Hepatocyte (in vitro differentiated cells): ENCODE data around the gene GDA. TPM values are rescaled to one million over a fixed set of nuclear protein-coding genes. Genes with fewer than 3 reads are reported as not detected.

ENCODE experiments used
- DNase-seq: peaks from one replicate; pipeline ENCODE4 v3.0.0-alpha.2; 2016; ENCODE audit warnings: low spot score
- H2AFZ ChIP-seq: fragments of 200-600 bp; sonication (generic); 2 replicates; pipeline ENCODE4 v1.6.0; 2016; ENCODE audit warnings: antibody characterized with exemption, mild to moderate bottlenecking
- H3K27ac ChIP-seq: fragments of 200-600 bp; sonication (generic); 2 replicates; pipeline ENCODE4 v1.5.1; 2016; ENCODE audit warnings: mild to moderate bottlenecking
- H3K27me3 ChIP-seq: fragments of 200-600 bp; sonication (generic); 2 replicates; pipeline ENCODE4 v1.6.1; 2016
- H3K36me3 ChIP-seq: fragments of 200-600 bp; sonication (generic); replicated peaks from 2 replicates; pipeline ENCODE4 v1.5.1; 2016; ENCODE audit warnings: low read depth; ENCODE audit not compliant: insufficient read depth
- H3K4me1 ChIP-seq: fragments of 200-600 bp; sonication (generic); 2 replicates; pipeline ENCODE4 v1.5.1; 2016; ENCODE audit warnings: mild to moderate bottlenecking, moderate library complexity; ENCODE audit not compliant: insufficient read depth
- H3K4me2 ChIP-seq: fragments of 200-600 bp; sonication (generic); 2 replicates; pipeline ENCODE4 v1.6.0; 2016
- H3K4me3 ChIP-seq: fragments of 200-600 bp; sonication (generic); 2 replicates; pipeline ENCODE4 v1.5.1; 2016; ENCODE audit warnings: mild to moderate bottlenecking
- H3K79me2 ChIP-seq: fragments of 200-600 bp; sonication (generic); 2 replicates; pipeline ENCODE4 v1.6.0; 2017; ENCODE audit warnings: mild to moderate bottlenecking
- H3K9me2 ChIP-seq: fragments of 200-600 bp; sonication (generic); replicated peaks from 2 replicates; pipeline ENCODE4 v1.6.0; 2017; ENCODE audit warnings: mild to moderate bottlenecking; ENCODE audit not compliant: insufficient read depth
- H3K9me3 ChIP-seq: fragments of 200-600 bp; sonication (generic); 2 replicates; pipeline ENCODE4 v1.5.1; 2016; ENCODE audit warnings: low read depth, mild to moderate bottlenecking
- H4K20me1 ChIP-seq: fragments of 200-600 bp; sonication (generic); 2 replicates; pipeline ENCODE4 v1.6.0; 2016; ENCODE audit warnings: mild to moderate bottlenecking; ENCODE audit not compliant: insufficient read depth, poor library complexity, severe bottlenecking
- EZH2 ChIP-seq: fragments of 200-600 bp; sonication (generic); IDR thresholded peaks from 2 replicates; pipeline ENCODE4 v1.6.1; 2016; ENCODE audit warnings: antibody characterized with exemption, mild to moderate bottlenecking, borderline replicate concordance
- EZH2phosphoT487 ChIP-seq: fragments of 200-600 bp; sonication (generic); IDR thresholded peaks from one replicate; pipeline ENCODE4 v1.6.1; 2018; ENCODE audit warnings: antibody characterized with exemption, mild to moderate bottlenecking, low read depth, moderate library complexity; ENCODE audit not compliant: unreplicated experiment, severe bottlenecking
- WGBS: methylation state at CpG from one replicate; pipeline ENCODE4 v1.1.6; 2016; ENCODE audit warnings: low lambda C conversion rate; ENCODE audit errors: missing lambda C conversion rate; 5-methylcytosine and 5-hydroxymethylcytosine counted together
- polyA plus RNA-seq: library from polyadenylated mRNA; unstranded; fragments of >200 nt; fragmentation: Nextera tagmentation; extraction: Ambion mirVana; gene quantifications from 2 replicates; pipeline ENCODE4 v1.2.1, GENCODE V29; 2016
- total RNA-seq: library from RNA; depleted of rRNA; stranded (reverse); fragments of >200 nt; gene quantifications from 2 replicates; pipeline ENCODE4 v1.2.3, GENCODE V29; 2014
- TF ChIP-seq, protein P1 (sequence below): fragments of 200-600 bp; sonication (generic); IDR thresholded peaks from 2 replicates; pipeline ENCODE4 v1.5.1; 2016; ENCODE audit warnings: antibody characterized with exemption, mild to moderate bottlenecking; ENCODE audit not compliant: poor library complexity

GDA gene
- total and polyA plus RNA-seq, 2 experiments from 2014 or later, result 14.4 to 23.6 TPM

DNA sequence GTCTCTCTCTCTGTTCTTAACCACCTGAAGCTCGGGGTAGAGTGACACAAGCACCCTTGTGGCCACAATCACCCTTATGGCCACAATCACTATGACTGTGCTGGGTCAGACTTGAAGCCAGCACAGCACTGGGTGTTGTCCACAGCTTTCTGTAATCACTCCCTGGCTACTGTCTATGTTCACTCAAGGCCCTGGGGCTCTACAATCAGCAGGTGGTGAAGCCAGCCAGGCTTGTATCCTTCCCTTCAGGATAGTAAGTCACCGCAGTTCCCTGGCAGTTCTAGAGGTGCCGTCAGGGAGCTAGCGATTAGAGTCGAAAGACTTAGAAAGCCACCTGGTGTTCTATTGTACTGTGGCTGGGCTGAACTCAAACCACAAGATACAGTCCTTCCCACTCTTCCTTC is 44.2 kb downstream of the GDA start:
- TF ChIP-seq, protein P1, sequence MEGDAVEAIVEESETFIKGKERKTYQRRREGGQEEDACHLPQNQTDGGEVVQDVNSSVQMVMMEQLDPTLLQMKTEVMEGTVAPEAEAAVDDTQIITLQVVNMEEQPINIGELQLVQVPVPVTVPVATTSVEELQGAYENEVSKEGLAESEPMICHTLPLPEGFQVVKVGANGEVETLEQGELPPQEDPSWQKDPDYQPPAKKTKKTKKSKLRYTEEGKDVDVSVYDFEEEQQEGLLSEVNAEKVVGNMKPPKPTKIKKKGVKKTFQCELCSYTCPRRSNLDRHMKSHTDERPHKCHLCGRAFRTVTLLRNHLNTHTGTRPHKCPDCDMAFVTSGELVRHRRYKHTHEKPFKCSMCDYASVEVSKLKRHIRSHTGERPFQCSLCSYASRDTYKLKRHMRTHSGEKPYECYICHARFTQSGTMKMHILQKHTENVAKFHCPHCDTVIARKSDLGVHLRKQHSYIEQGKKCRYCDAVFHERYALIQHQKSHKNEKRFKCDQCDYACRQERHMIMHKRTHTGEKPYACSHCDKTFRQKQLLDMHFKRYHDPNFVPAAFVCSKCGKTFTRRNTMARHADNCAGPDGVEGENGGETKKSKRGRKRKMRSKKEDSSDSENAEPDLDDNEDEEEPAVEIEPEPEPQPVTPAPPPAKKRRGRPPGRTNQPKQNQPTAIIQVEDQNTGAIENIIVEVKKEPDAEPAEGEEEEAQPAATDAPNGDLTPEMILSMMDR, result no peak
- TF ChIP-seq EZH2, result no peak
- TF ChIP-seq EZH2phosphoT487, result no peak
- H3K4me2 ChIP-seq, result no peak overlapping the region
- no peak overlapping the region for H3K27ac ChIP-seq
- no peaks in the 10 kb centered on the region for H3K36me3 ChIP-seq
- no peaks in the 10 kb centered on the region for H3K9me3 ChIP-seq
- no peak overlapping the region for H3K4me3 ChIP-seq
- no peaks in the 10 kb centered on the region for H4K20me1 ChIP-seq
- H3K27me3 ChIP-seq, result no peaks in the 10 kb centered on the region
- 57% methylated on average over 5 of the region's 5 CpGs for WGBS
- H2AFZ ChIP-seq, result no peak overlapping the region
- no peaks in the 10 kb centered on the region for H3K9me2 ChIP-seq
- DNase-seq, result no peak
- no peaks in the 10 kb centered on the region for H3K79me2 ChIP-seq
- no peaks in the 10 kb centered on the region for H3K4me1 ChIP-seq

DNA sequence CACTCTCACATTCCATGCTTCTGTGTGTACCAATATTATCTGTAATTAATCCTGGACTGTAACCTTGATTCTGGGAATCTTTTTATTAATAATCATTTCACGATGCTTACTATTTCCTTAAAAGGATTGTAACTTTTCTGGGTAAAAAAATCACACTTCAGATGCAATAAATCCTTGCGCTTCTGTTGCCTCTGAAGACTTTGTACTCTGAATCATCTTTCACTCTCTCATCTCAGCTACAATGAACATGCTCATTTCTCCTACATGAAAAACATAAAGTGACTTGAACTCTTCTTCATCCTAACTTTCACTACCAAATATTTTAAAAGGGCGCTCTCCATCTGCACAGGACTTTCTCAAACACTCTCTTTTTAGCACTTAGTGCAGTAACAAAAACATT is 50.0 kb downstream of the GDA start:
- no peak for TF ChIP-seq EZH2phosphoT487
- TF ChIP-seq EZH2, result no peak
- TF ChIP-seq, protein P1, result no peak
- no peaks in the 10 kb centered on the region for H3K27me3 ChIP-seq
- no peaks in the 10 kb centered on the region for H3K9me2 ChIP-seq
- H3K79me2 ChIP-seq, result no peaks in the 10 kb centered on the region
- peak overlapping the region; percentile 59 for H3K27ac ChIP-seq
- no peaks in the 10 kb centered on the region for H4K20me1 ChIP-seq
- peak overlapping the region; percentile 39 for H3K4me2 ChIP-seq
- no peak overlapping the region for H3K4me3 ChIP-seq
- no peaks in the 10 kb centered on the region for H3K9me3 ChIP-seq
- 82% methylated on average over 3 of the region's 3 CpGs for whole genome bisulfite sequencing
- no peaks in the 10 kb centered on the region for H3K4me1 ChIP-seq
- DNase-seq, result no peak
- no peaks in the 10 kb centered on the region for H3K36me3 ChIP-seq
- H2AFZ ChIP-seq, result no peak overlapping the region

DNA sequence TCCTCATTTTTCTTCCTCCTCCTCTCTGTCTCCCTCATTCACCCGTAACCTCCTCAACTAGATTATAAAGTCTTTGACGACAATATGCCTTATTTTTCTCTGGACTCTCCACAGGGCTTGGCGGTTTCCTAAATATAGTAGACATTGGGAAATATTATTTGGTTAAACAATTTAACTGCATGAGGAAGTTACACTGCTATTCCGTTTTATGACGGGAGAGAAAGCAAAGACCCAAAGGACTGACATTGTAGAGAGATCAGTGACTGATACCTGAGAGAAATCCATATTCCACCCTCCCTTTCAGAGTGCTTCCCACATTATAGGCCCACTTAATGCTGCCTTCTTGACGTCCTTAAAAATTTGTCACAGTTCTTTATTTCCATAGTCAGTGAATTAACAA is 51.2 kb downstream of the GDA start:
- Histone ChIP-seq H3K4me1 (no peaks in the 10 kb centered on the region), H2AFZ (no peak overlapping the region), H3K4me3 (no peak overlapping the region), H4K20me1 (no peaks in the 10 kb centered on the region), H3K27me3 (no peaks in the 10 kb centered on the region), H3K4me2 (no peak overlapping the region), H3K36me3 (no peaks in the 10 kb centered on the region), H3K79me2 (no peaks in the 10 kb centered on the region), H3K27ac (peak overlapping the region; percentile 61), H3K9me3 (no peaks in the 10 kb centered on the region), H3K9me2 (no peaks in the 10 kb centered on the region)
- WGBS, result 83% methylated on average over 6 of the region's 6 CpGs
- DNase-seq, result no peak
- TF ChIP-seq, protein P1, result no peak
- TF ChIP-seq EZH2, result no peak
- no peak for TF ChIP-seq EZH2phosphoT487

DNA sequence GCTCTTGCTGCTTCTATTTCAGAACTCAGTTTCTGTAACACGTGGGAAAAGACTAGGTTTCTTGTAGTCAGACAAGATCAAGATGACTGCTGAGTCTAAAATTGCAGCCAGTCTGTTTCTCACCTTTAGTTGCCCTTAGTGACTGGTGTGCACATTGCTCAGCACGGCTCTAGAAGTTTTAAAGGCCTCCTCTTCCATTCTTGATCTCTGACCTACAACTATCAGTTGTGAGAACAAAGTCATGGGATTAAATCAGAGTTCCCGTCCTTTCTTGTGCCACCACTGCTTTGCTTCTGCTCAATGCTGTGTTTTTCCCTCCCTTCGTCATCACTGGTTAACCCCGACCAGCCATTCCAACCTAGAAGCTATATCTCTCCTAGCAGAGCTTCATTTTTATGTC is 52.8 kb downstream of the GDA start:
- no peaks in the 10 kb centered on the region for H3K36me3 ChIP-seq
- WGBS, result 63% methylated on average over 5 of the region's 5 CpGs
- TF ChIP-seq EZH2phosphoT487, result no peak
- TF ChIP-seq EZH2, result no peak
- TF ChIP-seq, protein P1, result no peak
- no peaks in the 10 kb centered on the region for H3K79me2 ChIP-seq
- peak overlapping the region; percentile 10 for H3K27ac ChIP-seq
- no peaks in the 10 kb centered on the region for H3K27me3 ChIP-seq
- no peak overlapping the region for H2AFZ ChIP-seq
- H3K4me2 ChIP-seq, result no peak overlapping the region
- H3K9me2 ChIP-seq, result no peaks in the 10 kb centered on the region
- H4K20me1 ChIP-seq, result no peaks in the 10 kb centered on the region
- no peak for DNase-seq
- H3K4me1 ChIP-seq, result no peaks in the 10 kb centered on the region
- no peak overlapping the region for H3K4me3 ChIP-seq
- H3K9me3 ChIP-seq, result no peaks in the 10 kb centered on the region
